OCI-LY3 (cell line): ENCODE measurements around the gene ECE1.

Experiments used
- EZH2phosphoT487 ChIP-seq: fragments of 200-600 bp; shearing (Covaris generic); IDR thresholded peaks from 2 replicates; pipeline ENCODE4 v1.6.1; 2018; ENCODE audit warnings: antibody characterized with exemption, mixed run types, low read depth
- TF ChIP-seq, protein P1 (sequence below): fragments of 200-600, 300-600 bp; sonication (generic); IDR thresholded peaks from 2 replicates; pipeline ENCODE4 v1.5.1; 2014; ENCODE audit warnings: antibody characterized with exemption, low read length, low read depth

DNA sequence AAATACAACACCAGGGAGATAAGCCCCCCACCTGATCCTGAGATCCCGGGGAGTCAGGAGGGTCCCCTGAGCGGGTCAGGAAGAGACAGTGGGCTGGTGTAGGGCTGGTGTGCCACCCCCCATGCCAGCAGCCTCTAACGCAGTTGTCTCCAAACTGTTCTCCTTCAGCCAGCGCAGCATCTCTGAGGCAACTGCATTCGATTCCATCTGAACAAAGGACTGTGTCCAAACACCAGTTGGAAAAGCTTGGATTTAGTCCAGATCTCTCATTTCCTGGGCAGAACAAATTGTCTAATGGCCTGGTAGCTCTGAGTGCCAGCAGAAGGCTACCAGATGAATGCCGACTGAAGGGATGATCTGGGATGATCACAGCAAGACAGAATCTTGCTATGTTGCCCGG lies 69.4 kb downstream of the ECE1 start:
- TF ChIP-seq, protein P1, sequence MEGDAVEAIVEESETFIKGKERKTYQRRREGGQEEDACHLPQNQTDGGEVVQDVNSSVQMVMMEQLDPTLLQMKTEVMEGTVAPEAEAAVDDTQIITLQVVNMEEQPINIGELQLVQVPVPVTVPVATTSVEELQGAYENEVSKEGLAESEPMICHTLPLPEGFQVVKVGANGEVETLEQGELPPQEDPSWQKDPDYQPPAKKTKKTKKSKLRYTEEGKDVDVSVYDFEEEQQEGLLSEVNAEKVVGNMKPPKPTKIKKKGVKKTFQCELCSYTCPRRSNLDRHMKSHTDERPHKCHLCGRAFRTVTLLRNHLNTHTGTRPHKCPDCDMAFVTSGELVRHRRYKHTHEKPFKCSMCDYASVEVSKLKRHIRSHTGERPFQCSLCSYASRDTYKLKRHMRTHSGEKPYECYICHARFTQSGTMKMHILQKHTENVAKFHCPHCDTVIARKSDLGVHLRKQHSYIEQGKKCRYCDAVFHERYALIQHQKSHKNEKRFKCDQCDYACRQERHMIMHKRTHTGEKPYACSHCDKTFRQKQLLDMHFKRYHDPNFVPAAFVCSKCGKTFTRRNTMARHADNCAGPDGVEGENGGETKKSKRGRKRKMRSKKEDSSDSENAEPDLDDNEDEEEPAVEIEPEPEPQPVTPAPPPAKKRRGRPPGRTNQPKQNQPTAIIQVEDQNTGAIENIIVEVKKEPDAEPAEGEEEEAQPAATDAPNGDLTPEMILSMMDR = no peak
- TF ChIP-seq EZH2phosphoT487 = no peak
